GM18873 (cell line): ENCODE data around the gene GLT1D1.

ENCODE experiments used
- ATAC-seq: cut with Tn5 transposase; IDR thresholded peaks from one replicate; pipeline ENCODE4 v1.9.1; 2021; ENCODE audit warnings: mild to moderate bottlenecking, moderate library complexity, moderate number of reproducible peaks; ENCODE audit not compliant: unreplicated experiment, low FRiP score

GLT1D1 gene

GRCh38 chr12:128852026-128852698 lies 1.1 kb upstream of the GLT1D1 start:
- ATAC-seq = no peak

- no peak for ATAC-seq
These were observed 421 bp downstream of the GLT1D1 start for GRCh38 chr12:128853600-128854197.

DNA sequence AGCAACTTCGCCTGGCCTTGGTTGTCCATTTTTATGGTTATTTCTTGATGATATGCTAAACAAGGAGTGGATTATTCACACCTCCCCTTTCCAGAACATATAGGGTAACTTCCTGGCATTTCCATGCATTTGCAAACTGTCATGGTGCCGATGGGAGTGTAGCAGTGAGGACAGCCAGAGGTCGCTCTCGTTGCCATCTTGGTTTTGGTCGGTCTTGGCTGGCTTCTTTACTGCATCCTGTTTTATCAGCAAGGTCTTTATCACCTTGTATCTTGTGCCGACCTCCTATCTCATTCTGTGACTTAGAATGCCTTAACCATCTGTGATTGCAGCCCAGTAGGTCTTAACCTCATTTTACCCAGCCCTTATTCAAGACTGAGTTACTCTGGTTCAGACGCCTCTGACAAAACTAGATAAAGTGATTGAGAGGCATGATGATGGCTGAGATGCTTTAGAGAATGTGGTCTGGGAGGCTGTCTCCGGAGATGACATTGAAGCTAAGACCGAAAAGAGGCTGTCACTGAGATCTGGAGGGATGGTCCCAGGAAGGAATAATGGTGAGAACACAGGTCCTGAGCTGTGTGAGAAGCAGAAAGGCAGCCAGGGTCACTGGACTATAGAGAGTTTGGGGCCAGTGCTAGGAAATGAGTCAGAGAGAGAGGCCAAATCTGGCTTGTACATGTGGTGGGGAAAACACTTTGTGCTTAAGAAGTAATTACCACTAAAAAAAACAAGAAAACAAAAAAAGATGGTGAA lies 2.9 kb downstream of the GLT1D1 start:
- ATAC-seq = no peak

GRCh38 chr12:128856791-128857078 lies 3.5 kb downstream of the GLT1D1 start:
- no peak for ATAC-seq

- no peak for ATAC-seq
These were observed 4.0 kb downstream of the GLT1D1 start for GRCh38 chr12:128857133-128857763.

DNA sequence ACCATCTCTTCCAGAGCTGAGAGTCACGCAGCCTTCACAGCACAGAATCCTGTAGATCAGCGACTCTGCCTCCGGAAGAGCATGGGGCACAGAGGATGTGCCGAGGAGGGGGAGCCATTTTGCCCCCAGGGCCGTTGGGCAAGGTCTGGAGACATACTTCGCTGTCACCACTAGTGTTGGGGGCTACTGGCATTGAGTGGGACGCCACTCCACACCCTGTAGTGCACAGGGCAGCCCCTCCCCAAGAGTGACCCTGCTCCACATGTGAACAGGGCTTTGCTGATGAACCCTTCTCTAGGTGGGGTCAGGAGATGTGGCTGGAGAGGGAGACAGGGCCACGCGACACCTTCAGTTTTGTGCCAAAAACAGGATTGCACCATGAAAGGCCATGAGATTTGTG lies 6.0 kb downstream of the GLT1D1 start:
- ATAC-seq = no peak

- ATAC-seq = no peak
These were observed 8.1 kb downstream of the GLT1D1 start for GRCh38 chr12:128861226-128862016.

DNA sequence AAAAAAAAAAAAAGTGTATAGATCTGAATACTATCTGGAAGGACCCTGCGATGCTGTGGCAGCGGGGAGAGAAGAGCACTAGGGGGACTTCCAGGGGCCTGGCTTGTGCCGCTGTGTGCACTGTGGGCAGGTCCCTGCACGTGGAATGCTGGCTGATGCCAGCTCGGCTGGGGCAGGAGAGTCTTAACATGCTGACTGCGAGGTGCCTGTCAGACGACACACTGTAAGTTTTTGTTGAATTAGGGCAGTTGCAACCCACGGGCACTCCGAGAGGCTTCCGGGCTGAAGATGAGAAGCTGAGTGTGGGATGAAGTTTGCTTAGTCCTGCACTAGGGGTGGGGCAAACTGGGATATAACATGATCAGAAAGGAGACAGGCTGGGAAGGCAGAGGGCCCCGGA lies 10.7 kb downstream of the GLT1D1 start:
- no peak for ATAC-seq

DNA sequence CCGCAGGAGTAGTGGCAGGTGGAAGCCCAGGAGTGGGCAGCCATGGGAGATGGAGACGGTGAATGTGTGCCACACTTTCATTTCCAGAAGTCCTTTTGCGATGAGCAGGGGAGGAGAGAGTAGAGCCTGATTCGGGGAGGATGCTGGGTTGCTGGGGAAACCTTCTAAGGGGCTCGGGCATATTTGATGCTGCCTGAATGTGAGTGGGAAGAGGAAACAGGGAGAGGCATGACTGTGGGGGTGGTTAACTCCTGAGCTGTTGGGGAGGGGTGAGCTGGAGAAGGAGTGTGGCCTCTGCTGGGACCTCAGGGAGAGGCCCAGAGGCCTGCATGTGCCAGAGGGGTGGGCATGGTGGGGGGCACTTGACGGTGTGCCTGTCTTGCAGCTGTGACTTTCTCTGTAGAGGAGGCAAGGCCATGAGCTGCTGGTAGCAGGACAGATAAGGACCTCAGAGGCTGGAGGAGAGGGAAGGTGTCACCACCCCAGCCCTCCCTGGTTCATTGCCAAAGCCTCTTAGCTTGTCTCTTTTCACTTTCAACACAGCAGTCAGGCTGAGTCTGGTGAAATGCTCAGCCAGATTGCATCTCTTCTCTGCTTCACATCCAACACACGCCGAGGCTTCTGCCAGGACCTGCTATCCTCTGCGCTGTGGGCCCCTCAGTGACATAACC lies 11.4 kb downstream of the GLT1D1 start:
- no peak for ATAC-seq

DNA sequence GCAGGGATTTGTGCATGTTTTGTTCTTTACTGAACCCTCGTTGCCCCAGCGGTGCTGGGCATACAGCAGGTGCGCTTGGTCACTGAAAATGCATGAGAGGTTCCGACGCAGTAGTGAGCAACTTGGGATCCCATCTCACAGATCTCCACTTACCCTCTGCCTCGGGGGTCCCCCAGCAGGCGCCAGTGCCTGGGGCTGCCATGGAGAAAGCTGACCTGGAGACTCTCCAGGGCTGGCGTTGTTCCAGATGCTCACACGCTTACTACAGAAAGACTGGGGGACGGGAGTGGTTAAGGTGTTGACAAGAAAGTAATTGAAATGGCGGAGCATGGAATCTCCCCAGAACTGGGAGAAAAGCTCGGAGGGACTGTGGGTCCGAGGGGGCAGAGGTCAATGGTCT lies 14.2 kb downstream of the GLT1D1 start:
- no peak for ATAC-seq

- no peak for ATAC-seq
These were observed 18.2 kb downstream of the GLT1D1 start for GRCh38 chr12:128871516-128871892.

- ATAC-seq = no peak
These were observed 19.0 kb downstream of the GLT1D1 start for GRCh38 chr12:128872303-128872702.

DNA sequence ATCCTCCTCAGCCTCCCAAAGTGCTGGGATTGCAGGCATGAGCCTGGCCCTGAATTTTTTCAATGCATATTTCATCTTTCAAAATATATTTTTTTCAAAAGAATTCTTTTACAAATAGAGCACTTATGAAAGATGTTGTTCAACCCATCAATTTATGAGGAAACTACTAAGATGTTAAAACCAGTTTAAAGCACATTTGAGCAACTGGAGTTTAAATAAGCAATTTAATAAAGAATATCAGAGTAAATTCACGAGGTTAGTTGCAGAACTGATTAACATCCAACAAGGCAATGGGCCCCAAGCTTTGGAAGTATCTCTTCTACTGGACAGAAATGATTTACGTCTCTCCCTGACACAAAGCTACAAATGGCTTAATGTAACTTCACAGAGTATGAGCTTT lies 23.3 kb downstream of the GLT1D1 start:
- no peak for ATAC-seq

GRCh38 chr12:128879898-128880764 lies 26.9 kb downstream of the GLT1D1 start:
- no peak for ATAC-seq

DNA sequence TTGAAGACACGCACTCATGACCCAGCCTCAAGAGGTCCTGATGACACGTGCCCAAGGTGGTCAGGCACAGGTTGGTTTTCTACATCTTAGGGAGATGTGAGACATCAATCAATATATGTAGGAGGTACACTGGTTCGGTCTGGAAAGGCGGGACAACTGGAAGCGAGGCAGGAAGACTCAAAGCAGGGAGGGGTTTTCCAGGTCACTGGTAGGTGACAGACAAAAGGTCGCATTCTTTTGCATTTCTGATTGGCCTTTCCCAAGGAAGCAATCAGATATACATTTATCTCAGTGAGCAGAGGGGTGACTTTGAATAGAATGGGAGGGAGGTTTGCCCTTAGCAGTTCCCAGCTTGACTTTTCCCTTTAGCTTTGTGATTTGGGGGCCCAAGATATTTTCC lies 38.6 kb downstream of the GLT1D1 start:
- no peak for ATAC-seq

DNA sequence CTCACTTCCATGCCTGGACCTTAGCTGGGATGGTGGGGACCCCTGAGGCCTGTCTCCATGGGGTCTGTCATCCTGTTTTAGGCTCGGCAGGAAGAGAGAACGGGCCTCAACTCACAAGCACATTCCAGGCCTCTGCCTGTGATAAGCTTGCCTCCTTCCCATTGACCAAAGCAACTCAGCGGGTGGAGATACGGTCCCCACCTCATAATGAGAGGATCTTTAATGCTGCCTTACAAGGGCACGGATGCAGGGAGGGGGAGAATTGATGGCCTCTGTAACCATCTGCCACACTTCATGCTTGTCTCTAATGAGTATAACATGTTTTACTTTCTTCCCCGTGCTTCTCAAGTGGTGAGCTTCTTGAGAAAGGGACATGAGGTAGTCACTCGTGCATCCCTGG lies 50.0 kb downstream of the GLT1D1 start:
- ATAC-seq = no peak

DNA sequence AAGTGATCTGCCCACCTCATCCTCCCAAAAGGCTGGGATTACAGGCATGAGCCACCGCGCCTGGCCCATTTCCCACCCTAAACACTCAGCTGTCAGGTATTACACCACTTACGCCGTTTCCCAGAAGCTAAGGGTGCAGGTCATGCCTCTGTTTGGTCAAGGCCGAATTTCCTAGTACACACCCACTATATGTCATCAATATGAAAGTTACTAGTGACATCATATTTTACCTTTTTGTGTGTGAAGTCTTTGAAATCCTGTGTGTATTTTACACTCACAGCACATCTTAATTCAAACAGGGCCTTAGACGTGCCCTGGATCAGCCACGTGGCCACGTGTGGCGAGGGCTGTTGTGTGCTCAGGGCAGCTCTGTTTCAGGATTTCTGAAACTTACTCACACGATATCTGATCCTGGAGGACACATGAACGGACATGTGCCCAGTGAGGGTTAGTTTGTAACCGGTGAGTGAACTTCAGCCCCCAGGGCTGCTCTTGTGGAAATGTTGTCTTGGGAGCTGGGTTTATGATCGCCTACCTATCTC lies 51.8 kb downstream of the GLT1D1 start:
- ATAC-seq = no peak

DNA sequence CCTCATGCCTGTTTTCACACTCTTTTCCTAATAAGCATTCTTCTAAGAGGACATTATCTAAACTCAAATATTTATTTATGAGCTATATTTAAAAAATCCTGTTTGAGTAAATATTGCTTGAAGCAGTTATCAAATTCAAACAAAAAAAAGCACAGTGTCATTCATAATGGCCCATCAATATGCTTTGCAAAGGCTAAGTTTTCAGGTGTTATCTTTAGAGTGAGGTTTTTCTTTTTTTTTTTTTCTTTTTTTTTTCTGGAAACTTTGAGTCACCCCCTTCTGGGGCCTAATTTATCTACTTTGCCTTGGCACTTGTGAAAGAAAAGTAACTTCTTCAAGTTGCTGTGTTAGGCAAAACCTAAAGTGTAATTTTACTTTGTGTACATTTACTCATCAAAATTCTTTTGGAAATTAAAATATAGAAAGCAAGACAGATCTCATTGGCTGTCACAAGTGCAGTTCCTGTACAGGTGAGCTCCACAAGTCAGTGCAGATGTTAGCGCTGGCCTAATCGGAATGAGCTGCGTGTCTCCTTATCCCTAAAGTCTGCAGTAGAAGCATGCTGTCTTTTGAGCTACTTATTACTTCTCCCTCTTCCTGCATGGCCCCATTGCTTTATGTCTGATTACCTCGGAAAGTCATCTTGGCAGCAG lies 53.3 kb downstream of the GLT1D1 start:
- ATAC-seq = no peak

- ATAC-seq = no peak
These were observed 55.0 kb downstream of the GLT1D1 start for GRCh38 chr12:128908254-128908653.
